ENCODE data around the gene ITGB4.

Gene ITGB4

GRCh38 chr17:75738218-75738802, 17.1 kb downstream of the ITGB4 start:
- TF ChIP-seq POLR2AphosphoS5 (IDR thresholded peaks at IDR 0.05; ENCODE audit: low read depth, low read length) (no peak), SIN3A (IDR thresholded peaks at IDR 0.05; ENCODE audit: borderline replicate concordance, insufficient read depth, low read length) (no peak), REST (IDR thresholded peaks at IDR 0.05; ENCODE audit: insufficient read depth in 1 of 2, low read depth in 2 of 2, low read length in 2 of 2) (no peak), FOXP2 (optimal IDR thresholded peaks at IDR 0.05; ENCODE audit: borderline replicate concordance, extremely low read depth, extremely low read length, insufficient read depth) (no peak), TAF1 (IDR thresholded peaks at IDR 0.05; ENCODE audit: borderline replicate concordance, insufficient read depth, low read length) (no peak)

GRCh38 chr17:75739174-75739573, 17.9 kb downstream of the ITGB4 start:
- TF ChIP-seq FOXP2 (optimal IDR thresholded peaks at IDR 0.05; ENCODE audit: borderline replicate concordance, extremely low read depth, extremely low read length, insufficient read depth) = no peak

- TF ChIP-seq SIN3A (IDR thresholded peaks at IDR 0.05; ENCODE audit: borderline replicate concordance, insufficient read depth, low read length) (no peak), TAF1 (IDR thresholded peaks at IDR 0.05; ENCODE audit: borderline replicate concordance, insufficient read depth, low read length) (no peak), FOXP2 (optimal IDR thresholded peaks at IDR 0.05; ENCODE audit: borderline replicate concordance, extremely low read depth, extremely low read length, insufficient read depth) (no peak), REST (IDR thresholded peaks at IDR 0.05; ENCODE audit: insufficient read depth in 1 of 2, low read depth in 2 of 2, low read length in 2 of 2) (no peak), POLR2AphosphoS5 (IDR thresholded peaks at IDR 0.05; ENCODE audit: low read depth, low read length) (no peak)
Measured at GRCh38 chr17:75739801-75740200, 18.5 kb downstream of the ITGB4 start.

- TF ChIP-seq SIN3A (IDR thresholded peaks at IDR 0.05; ENCODE audit: borderline replicate concordance, insufficient read depth, low read length) = no peak
- no peak for TF ChIP-seq POLR2AphosphoS5 (IDR thresholded peaks at IDR 0.05; ENCODE audit: low read depth, low read length)
- TF ChIP-seq REST (IDR thresholded peaks at IDR 0.05; ENCODE audit: insufficient read depth in 1 of 2, low read depth in 2 of 2, low read length in 2 of 2) = no peak
- TF ChIP-seq FOXP2 (optimal IDR thresholded peaks at IDR 0.05; ENCODE audit: borderline replicate concordance, extremely low read depth, extremely low read length, insufficient read depth) = no peak
- no peak for TF ChIP-seq TAF1 (IDR thresholded peaks at IDR 0.05; ENCODE audit: borderline replicate concordance, insufficient read depth, low read length)
Measured at GRCh38 chr17:75740215-75740614, 19.0 kb downstream of the ITGB4 start.

GRCh38 chr17:75740631-75741077, 19.4 kb downstream of the ITGB4 start:
- TF ChIP-seq TAF1 (IDR thresholded peaks at IDR 0.05; ENCODE audit: borderline replicate concordance, insufficient read depth, low read length) = no peak
- TF ChIP-seq REST (IDR thresholded peaks at IDR 0.05; ENCODE audit: insufficient read depth in 1 of 2, low read depth in 2 of 2, low read length in 2 of 2) = no peak
- no peak for TF ChIP-seq POLR2AphosphoS5 (IDR thresholded peaks at IDR 0.05; ENCODE audit: low read depth, low read length)
- TF ChIP-seq SIN3A (IDR thresholded peaks at IDR 0.05; ENCODE audit: borderline replicate concordance, insufficient read depth, low read length) = no peak
- no peak for TF ChIP-seq FOXP2 (optimal IDR thresholded peaks at IDR 0.05; ENCODE audit: borderline replicate concordance, extremely low read depth, extremely low read length, insufficient read depth)
